Measurements from ENCODE around the gene AGAP2. TPM values are rescaled to one million over a fixed set of nuclear protein-coding genes. Genes with fewer than 3 reads are reported as not detected.

AGAP2 gene
- total RNA-seq, 1 donor from 2014 or later: 1.5 TPM

- H3K36me3 ChIP-seq: peaks cover 0 to 7% of the 10 kb centered on the region in 2 donors
- H3K4me1 ChIP-seq: peaks cover 29% of the 10 kb centered on the region
- peaks cover 20% of the 10 kb centered on the region for H3K27me3 ChIP-seq
- no peaks in the 10 kb centered on the region for H3K9me3 ChIP-seq
- TF ChIP-seq POLR2AphosphoS5 (IDR thresholded peaks at IDR 0.05; ENCODE audit: insufficient read depth in 1 of 2, low read depth in 1 of 2) (no peak), POLR2A (IDR thresholded peaks at IDR 0.05) (no peak), CTCF (IDR thresholded peaks at IDR 0.05) (no peak)
- no peak for DNase-seq (ENCODE audit: extremely low spot score in 2 of 2)
- H3K27ac ChIP-seq: no peak overlapping the region
- intact Hi-C loops (cut with DNase I): no loop called here
- peak overlapping the region; percentile 36 to 37 for H3K4me3 ChIP-seq
These were observed 27.3 kb upstream of the AGAP2 start for GRCh38 chr12:57765698-57766463.

DNA sequence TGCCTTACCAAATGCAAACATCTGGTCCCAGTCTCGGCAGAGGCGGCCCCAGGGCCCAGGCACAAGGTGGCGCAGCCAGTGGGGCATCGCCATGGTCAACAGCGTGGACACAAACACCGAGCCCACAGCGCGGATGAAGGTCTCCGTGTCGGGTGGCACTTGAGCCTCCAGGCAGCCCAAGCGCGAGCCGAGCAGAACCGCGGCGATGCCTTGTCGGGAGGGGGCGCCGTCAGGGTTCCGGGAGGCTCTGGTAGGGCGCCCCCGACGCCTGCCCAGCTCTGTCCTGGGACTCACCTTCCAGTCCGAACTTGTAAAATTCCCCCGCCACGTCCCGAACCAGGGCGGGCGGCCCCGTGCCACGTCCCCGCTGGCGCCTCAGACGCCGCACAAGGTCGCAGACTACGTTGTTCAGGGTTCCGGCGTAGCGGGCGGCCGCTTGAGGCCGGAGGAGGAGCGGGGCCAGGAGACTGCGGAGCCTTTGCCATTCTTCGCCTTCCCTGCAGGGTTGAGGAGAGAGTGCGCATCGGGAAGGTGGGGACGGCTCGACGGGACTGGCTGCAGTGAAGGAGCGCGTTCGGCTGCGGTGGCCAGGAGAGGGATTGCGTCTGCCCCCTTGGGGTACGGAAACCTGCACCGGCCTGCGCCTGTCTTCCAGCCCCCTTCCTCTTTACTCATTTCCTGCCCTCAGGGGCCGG lies 26.6 kb upstream of the AGAP2 start:
- Histone ChIP-seq H3K27ac (no peak overlapping the region), H3K4me3 (peak overlapping the region; percentile 36 to 37), H3K27me3 (peaks cover 20% of the 10 kb centered on the region), H3K36me3 (peaks cover 0 to 7% of the 10 kb centered on the region in 2 donors), H3K4me1 (peaks cover 26% of the 10 kb centered on the region), H3K9me3 (no peaks in the 10 kb centered on the region)
- no peak for DNase-seq (ENCODE audit: extremely low spot score in 2 of 2)
- TF ChIP-seq CTCF (IDR thresholded peaks at IDR 0.05) (no peak), POLR2AphosphoS5 (IDR thresholded peaks at IDR 0.05; ENCODE audit: insufficient read depth in 1 of 2, low read depth in 1 of 2) (no peak), POLR2A (IDR thresholded peaks at IDR 0.05) (no peak)
- intact Hi-C loops (cut with DNase I): no loop called here

- Histone ChIP-seq H3K27ac (no peak overlapping the region), H3K9me3 (no peaks in the 10 kb centered on the region), H3K4me1 (peaks cover 26% of the 10 kb centered on the region), H3K27me3 (peaks cover 20% of the 10 kb centered on the region), H3K36me3 (peaks cover 0 to 7% of the 10 kb centered on the region in 2 donors), H3K4me3 (peak overlapping the region; percentile 36 to 37)
- intact Hi-C loops (cut with DNase I): no loop called here
- TF ChIP-seq CTCF (IDR thresholded peaks at IDR 0.05) (no peak), POLR2A (IDR thresholded peaks at IDR 0.05) (no peak), POLR2AphosphoS5 (IDR thresholded peaks at IDR 0.05; ENCODE audit: insufficient read depth in 1 of 2, low read depth in 1 of 2) (no peak)
- no peak for DNase-seq (ENCODE audit: extremely low spot score in 2 of 2)
These were observed 26.1 kb upstream of the AGAP2 start for GRCh38 chr12:57764662-57765002.

- no peak for DNase-seq (ENCODE audit: extremely low spot score in 2 of 2)
- no peaks in the 10 kb centered on the region for H3K9me3 ChIP-seq
- intact Hi-C loops (cut with DNase I): no loop called here
- H3K36me3 ChIP-seq: peaks cover 0 to 4% of the 10 kb centered on the region in 2 donors
- no peak overlapping the region for H3K4me3 ChIP-seq
- H3K27me3 ChIP-seq: peaks cover 20% of the 10 kb centered on the region
- peaks cover 26% of the 10 kb centered on the region for H3K4me1 ChIP-seq
- H3K27ac ChIP-seq: no peak overlapping the region
- TF ChIP-seq CTCF (IDR thresholded peaks at IDR 0.05): no peak
- no peak for TF ChIP-seq POLR2A (IDR thresholded peaks at IDR 0.05)
- TF ChIP-seq POLR2AphosphoS5 (IDR thresholded peaks at IDR 0.05; ENCODE audit: insufficient read depth in 1 of 2, low read depth in 1 of 2): no peak
These were observed 25.5 kb upstream of the AGAP2 start for GRCh38 chr12:57763881-57764661.

All from vagina (tissue), 2 donors.